NB4 (cell line): ENCODE measurements around the gene SNX22.
A peak's percentile ranks its signal among the peaks of the same experiment; 100 is the strongest.

Source experiments
- DNase-seq: peaks from one replicate; pipeline ENCODE4 v3.0.0; 2010; ENCODE audit warnings: low read depth
- H3K4me3 ChIP-seq: one replicate; pipeline ENCODE4 v1.5.1; 2011; ENCODE audit warnings: mild to moderate bottlenecking, low read depth, low read length, moderate library complexity
- MYC ChIP-seq: IDR thresholded peaks from 2 replicates; pipeline ENCODE4 v1.6.1; 2011; ENCODE audit warnings: low read depth, low read length
- POLR2A ChIP-seq: IDR thresholded peaks from 2 replicates; pipeline ENCODE4 v1.6.1; 2011; ENCODE audit warnings: mild to moderate bottlenecking; ENCODE audit not compliant: insufficient read length; ENCODE audit errors: extremely low read depth
- TF ChIP-seq, protein P1 (sequence below): IDR thresholded peaks from one replicate; pipeline ENCODE4 v1.5.1; 2012; ENCODE audit warnings: low read depth, low read length
- TF ChIP-seq, protein P2 (sequence below): IDR thresholded peaks from 2 replicates; pipeline ENCODE4 v1.6.1; 2011; ENCODE audit warnings: low read depth, low read length

Gene SNX22

DNA sequence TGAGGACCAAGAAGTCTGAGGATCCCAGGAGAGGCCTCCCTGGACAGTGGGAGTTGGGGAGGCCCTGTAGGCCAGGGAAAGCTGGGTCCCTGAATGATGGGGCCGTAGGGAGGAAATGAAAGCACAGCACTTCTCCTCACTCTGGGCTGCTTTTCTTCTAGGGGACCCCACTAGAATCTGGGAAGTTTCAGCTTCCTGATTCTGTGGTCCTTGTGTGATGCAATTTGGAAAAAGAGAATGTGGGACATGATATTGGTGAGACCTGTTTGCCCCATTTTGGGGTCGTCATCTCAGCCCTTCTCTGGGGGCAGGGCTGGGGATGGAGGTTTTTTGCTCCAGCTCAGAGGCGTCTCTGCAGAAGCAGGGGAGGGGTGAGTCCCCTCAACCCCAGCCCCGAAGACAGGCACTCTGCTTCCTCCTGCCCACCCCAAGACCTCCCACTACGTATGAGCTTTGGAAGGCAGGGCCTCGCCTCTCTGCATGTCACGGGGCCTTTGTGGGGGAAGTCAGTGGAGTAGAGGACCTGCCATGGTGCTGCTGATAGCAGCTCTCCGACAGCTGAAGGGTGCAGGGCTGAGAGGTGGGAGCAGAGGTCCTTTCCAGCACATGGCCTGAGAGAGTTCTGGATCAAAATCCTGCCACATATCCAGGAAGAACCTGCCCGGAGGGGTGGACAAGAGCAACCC lies 1.5 kb upstream of the SNX22 start:
- TF ChIP-seq MYC (no peak), POLR2A (no peak)
- TF ChIP-seq, protein P1, sequence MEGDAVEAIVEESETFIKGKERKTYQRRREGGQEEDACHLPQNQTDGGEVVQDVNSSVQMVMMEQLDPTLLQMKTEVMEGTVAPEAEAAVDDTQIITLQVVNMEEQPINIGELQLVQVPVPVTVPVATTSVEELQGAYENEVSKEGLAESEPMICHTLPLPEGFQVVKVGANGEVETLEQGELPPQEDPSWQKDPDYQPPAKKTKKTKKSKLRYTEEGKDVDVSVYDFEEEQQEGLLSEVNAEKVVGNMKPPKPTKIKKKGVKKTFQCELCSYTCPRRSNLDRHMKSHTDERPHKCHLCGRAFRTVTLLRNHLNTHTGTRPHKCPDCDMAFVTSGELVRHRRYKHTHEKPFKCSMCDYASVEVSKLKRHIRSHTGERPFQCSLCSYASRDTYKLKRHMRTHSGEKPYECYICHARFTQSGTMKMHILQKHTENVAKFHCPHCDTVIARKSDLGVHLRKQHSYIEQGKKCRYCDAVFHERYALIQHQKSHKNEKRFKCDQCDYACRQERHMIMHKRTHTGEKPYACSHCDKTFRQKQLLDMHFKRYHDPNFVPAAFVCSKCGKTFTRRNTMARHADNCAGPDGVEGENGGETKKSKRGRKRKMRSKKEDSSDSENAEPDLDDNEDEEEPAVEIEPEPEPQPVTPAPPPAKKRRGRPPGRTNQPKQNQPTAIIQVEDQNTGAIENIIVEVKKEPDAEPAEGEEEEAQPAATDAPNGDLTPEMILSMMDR = no peak
- TF ChIP-seq, protein P2, sequence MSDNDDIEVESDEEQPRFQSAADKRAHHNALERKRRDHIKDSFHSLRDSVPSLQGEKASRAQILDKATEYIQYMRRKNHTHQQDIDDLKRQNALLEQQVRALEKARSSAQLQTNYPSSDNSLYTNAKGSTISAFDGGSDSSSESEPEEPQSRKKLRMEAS = no peak
- H3K4me3 ChIP-seq = no peak overlapping the region
- no peak for DNase-seq

DNA sequence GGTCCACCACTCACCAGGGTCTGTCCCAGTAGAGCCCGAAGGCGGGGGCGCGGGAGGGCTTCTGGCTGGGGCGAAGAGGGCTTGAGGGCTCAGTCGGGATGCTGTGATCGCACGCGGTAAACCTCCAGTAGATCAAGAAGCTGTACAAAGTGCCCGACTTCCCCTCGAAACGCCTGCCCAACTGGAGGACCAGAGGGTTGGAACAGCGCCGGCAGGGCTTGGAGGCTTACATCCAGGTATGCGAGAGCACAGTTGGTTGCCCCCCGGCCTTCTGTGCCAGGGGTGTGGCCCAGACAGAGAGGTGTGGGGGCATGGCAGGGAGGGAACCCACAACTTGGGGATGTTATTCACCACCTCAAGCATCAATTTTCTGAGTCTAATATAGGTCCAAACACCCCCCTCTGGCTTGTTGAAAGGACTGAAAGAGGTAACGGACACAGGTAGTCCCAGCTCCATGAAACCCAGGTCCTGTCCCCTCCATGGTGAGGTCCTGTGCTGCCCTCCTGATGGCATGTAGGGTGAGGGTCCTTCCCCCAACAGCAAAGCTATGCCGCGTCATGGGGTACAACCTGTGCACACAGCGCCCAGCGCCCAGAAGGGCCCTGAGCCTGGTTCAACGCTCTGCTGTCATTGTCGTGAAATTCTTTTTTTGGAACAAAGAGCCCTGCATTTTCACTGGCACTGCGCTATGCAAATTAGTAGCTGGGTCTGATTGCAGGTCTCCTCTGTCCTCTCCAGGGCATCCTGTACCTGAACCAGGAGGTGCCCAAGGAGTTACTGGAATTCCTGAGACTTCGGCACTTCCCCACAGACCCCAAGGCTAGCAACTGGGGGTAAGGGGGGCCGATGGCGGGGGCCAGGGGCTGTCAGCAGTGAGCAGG lies 1.2 kb downstream of the SNX22 start:
- TF ChIP-seq, protein P1 = no peak
- no peak for TF ChIP-seq POLR2A
- no peak for TF ChIP-seq MYC
- TF ChIP-seq, protein P2 = no peak
- H3K4me3 ChIP-seq = no peak overlapping the region
- DNase-seq = no peak

DNA sequence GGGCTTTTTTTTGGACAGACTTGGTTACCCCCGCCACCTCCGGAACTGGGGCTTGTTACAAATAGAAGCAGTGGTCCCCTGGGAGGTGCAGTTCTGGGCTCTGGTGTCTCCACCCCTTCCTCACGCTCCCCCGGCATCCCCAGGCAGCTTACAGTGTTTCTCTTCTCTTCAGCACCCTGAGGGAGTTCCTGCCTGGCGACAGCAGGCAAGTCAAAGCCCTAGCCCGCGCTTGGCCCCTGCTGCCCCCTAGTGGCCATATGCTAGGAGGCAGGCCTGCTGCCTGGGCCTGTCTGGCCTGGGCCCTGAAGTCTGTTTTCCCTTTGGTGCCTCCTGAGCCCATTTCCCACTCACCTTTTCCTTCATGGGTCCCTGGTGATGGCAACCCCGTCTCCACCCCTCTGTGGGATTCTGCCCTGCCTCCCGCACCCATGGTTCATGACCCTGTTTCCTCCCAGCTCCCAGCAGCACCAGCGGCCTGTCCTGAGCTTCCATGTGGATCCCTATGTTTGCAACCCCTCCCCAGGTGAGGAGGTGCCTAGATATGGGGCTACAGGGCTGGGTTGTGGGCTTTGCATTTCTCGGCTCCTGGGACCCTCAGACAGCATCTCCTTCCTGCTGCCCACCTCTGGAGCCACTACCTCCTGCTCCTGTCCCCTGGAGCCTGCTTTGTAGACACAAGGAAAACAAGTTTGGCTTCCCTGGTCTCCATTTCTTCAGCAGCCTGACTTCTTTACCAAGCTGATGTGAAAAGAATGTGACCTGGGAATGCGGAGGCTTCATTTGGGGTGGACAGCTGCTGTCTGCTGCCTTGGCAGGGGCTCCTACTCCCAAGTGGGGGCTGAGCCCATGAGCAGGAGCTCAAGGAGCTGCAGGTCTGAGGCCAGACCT lies 2.2 kb downstream of the SNX22 start:
- DNase-seq = peak; percentile 92
- H3K4me3 ChIP-seq = no peak overlapping the region
- TF ChIP-seq MYC (peak; percentile 76), POLR2A (peak; percentile 25)
- TF ChIP-seq, protein P1 = peak; percentile 95
- TF ChIP-seq, protein P2 = peak; percentile 77

DNA sequence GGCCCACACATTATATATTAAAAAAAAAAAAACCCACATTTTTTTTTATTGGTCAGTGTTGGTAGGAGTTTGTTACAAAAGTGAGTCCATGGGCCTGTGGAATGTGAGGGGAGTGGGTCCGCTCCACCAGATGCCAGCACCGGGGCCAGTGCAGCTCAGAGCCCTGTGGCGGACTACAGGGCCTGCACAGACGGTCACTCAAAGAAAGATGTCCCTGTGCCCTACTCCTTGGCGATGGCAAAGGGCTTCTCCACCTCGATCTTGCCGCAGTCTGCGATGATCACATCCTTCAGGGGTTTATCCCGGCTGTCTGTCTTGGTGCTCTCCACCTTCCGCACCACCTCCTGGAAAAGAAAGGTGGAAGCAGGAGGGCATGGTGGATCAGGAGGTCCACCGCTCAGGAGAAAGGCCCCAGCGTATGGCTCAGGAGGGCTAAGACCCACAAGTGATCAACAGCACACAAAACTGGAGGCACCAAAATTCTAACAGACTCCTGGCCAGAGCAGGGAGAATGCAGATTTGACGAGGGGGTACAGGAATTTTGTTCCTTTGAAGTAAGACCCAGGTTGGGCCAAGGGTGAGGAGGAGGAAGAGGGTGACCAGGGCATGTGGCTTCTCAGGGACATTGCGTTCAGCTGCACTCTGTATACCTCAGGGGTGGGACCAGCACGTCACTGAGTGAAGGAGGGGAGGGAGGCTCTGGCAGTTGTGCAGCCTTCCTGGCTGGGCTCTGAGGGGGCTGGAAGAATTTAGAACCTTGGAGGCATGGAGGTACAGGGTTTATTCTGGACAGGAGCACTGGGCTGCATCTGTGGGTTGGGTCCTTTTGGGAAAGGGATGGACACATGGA lies 4.5 kb downstream of the SNX22 start:
- DNase-seq = no peak
- H3K4me3 ChIP-seq = no peak overlapping the region
- TF ChIP-seq, protein P2 = no peak
- no peak for TF ChIP-seq MYC
- TF ChIP-seq POLR2A = no peak
- TF ChIP-seq, protein P1 = no peak
